Neural cell (in vitro differentiated cells): ENCODE results near the gene TTC19. TPM values are rescaled to one million over a fixed set of nuclear protein-coding genes. Genes with fewer than 3 reads are reported as not detected.

Experiments
- H2AFZ ChIP-seq: fragments of 200-600, 300-800 bp; sonication (generic), shearing (Covaris generic); 2 replicates; pipeline ENCODE4 v1.6.0; 2014; ENCODE audit warnings: low read depth, mild to moderate bottlenecking, antibody characterized with exemption, low read length, moderate library complexity
- H3F3A ChIP-seq: fragments of 200-600 bp; shearing (Covaris generic); 2 replicates; pipeline ENCODE4 v1.6.1; 2016; ENCODE audit warnings: mild to moderate bottlenecking, moderate library complexity, mixed read lengths, antibody characterized with exemption, low read length; ENCODE audit not compliant: insufficient read depth, poor library complexity, severe bottlenecking
- H3K27ac ChIP-seq: fragments of 200-600, 300-800 bp; sonication (generic), shearing (Covaris generic); 2 replicates; pipeline ENCODE4 v1.5.1; 2014; ENCODE audit warnings: mild to moderate bottlenecking, low read length, moderate library complexity
- H3K27me3 ChIP-seq: fragments of 300-800, 200-600 bp; sonication (generic), shearing (Covaris generic); 2 replicates; pipeline ENCODE4 v1.6.0; 2014; ENCODE audit warnings: mild to moderate bottlenecking, low read depth, low read length, moderate library complexity; ENCODE audit not compliant: insufficient read depth
- H3K36me3 ChIP-seq: fragments of 300-800, 200-600 bp; sonication (generic), shearing (Covaris generic); 2 replicates; pipeline ENCODE4 v1.5.1; 2014; ENCODE audit warnings: mild to moderate bottlenecking, antibody characterized with exemption, low read length, moderate library complexity; ENCODE audit not compliant: insufficient read depth
- H3K4me2 ChIP-seq: fragments of 300-800, 200-600 bp; sonication (generic), shearing (Covaris generic); 2 replicates; pipeline ENCODE4 v1.6.0; 2014; ENCODE audit warnings: mild to moderate bottlenecking, low read length
- H3K4me3 ChIP-seq: fragments of 300-800, 200-600 bp; sonication (generic), shearing (Covaris generic); 2 replicates; pipeline ENCODE4 v1.5.1; 2014; ENCODE audit warnings: mild to moderate bottlenecking, low read length, moderate library complexity
- H3K79me2 ChIP-seq: fragments of 200-600 bp; shearing (Covaris generic); replicated peaks from 2 replicates; pipeline ENCODE4 v1.6.0; 2014; ENCODE audit warnings: mild to moderate bottlenecking, low read length, moderate library complexity; ENCODE audit not compliant: insufficient read depth
- H3K9ac ChIP-seq: fragments of 300-800, 200-600 bp; sonication (generic), shearing (Covaris generic); 2 replicates; pipeline ENCODE4 v1.6.1; 2016; ENCODE audit warnings: mild to moderate bottlenecking, low read length, mixed read lengths
- H3K9me2 ChIP-seq: fragments of 200-600 bp; shearing (Covaris generic); 2 replicates; pipeline ENCODE4 v1.6.1; 2016; ENCODE audit warnings: mild to moderate bottlenecking, low read length, mixed read lengths; ENCODE audit not compliant: insufficient read depth
- H3K9me3 ChIP-seq: fragments of 200-600, 300-800 bp; sonication (generic), shearing (Covaris generic); 2 replicates; pipeline ENCODE4 v1.6.1; 2016; ENCODE audit warnings: mild to moderate bottlenecking, mixed run types, low read length, moderate library complexity, mixed read lengths
- H4K20me1 ChIP-seq: fragments of 200-600 bp; shearing (Covaris generic); 2 replicates; pipeline ENCODE4 v1.6.1; 2016; ENCODE audit warnings: mild to moderate bottlenecking, mixed run types; ENCODE audit not compliant: insufficient read depth
- EP300 ChIP-seq: fragments of 450-650 bp; conservative IDR thresholded peaks from 2 replicates; pipeline ENCODE4 v1.6.1; 2014; ENCODE audit warnings: antibody characterized with exemption, mild to moderate bottlenecking, moderate library complexity; ENCODE audit not compliant: poor library complexity, severe bottlenecking
- EZH2 ChIP-seq: fragments of 200-600, 300-800 bp; shearing (Covaris generic), sonication (generic); IDR thresholded peaks from 2 replicates; pipeline ENCODE4 v1.6.1; 2014; ENCODE audit warnings: antibody characterized with exemption, low read length, borderline replicate concordance, mild to moderate bottlenecking; ENCODE audit not compliant: insufficient read depth, poor library complexity, severe bottlenecking
- MXI1 ChIP-seq: fragments of 450-650 bp; conservative IDR thresholded peaks from 2 replicates; pipeline ENCODE4 v1.6.1; 2014; ENCODE audit warnings: antibody characterized with exemption, mild to moderate bottlenecking; ENCODE audit not compliant: poor library complexity, severe bottlenecking
- POLR2AphosphoS5 ChIP-seq: IDR thresholded peaks from 2 replicates; pipeline ENCODE4 v1.6.1; 2012
- RAD21 ChIP-seq: fragments of 450-650 bp; conservative IDR thresholded peaks from 2 replicates; pipeline ENCODE4 v1.6.1; 2014; ENCODE audit warnings: antibody characterized with exemption, mild to moderate bottlenecking, moderate library complexity
- SMC3 ChIP-seq: fragments of 450-650 bp; conservative IDR thresholded peaks from 2 replicates; pipeline ENCODE4 v1.6.1; 2014; ENCODE audit warnings: antibody characterized with exemption, mild to moderate bottlenecking, moderate library complexity; ENCODE audit not compliant: poor library complexity
- TAF1 ChIP-seq: IDR thresholded peaks from 2 replicates; pipeline ENCODE4 v1.6.1; 2012; ENCODE audit warnings: low read depth
- polyA plus RNA-seq: library from polyadenylated mRNA; depleted of rRNA; stranded (reverse); fragments of >200 nt; gene quantifications from 2 replicates; pipeline ENCODE4 v1.2.3, GENCODE V29; 2014
- TF ChIP-seq, protein P1 (sequence below): IDR thresholded peaks from 2 replicates; pipeline ENCODE4 v1.6.1; 2012; ENCODE audit warnings: borderline replicate concordance
- TF ChIP-seq, protein P2 (sequence below): fragments of 450-650 bp; IDR thresholded peaks from 2 replicates; pipeline ENCODE4 v1.5.1; 2014; ENCODE audit warnings: antibody characterized with exemption, mild to moderate bottlenecking, moderate library complexity; ENCODE audit not compliant: poor library complexity, severe bottlenecking

TTC19 gene
- polyA plus RNA-seq, 1 donor from 2014 or later: 97.8 TPM

DNA sequence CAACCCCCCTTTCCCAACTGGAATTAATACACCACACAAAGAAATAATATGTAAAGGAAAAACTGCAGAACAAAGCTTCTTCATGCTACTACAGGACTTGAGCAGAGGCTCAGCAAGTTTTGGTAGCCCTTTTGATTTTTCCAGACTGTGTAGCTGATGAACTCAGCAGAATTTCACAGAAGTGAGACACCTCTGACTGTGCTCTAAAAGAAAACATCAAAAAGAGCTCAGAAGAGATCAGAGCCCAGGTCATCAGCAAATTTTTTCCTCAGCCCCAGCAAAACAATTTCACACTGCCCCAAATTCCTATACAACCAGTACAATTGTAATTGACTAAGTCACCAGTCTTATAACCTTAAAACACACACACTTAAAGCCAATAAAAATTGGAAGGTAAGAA, 38.0 kb downstream of the TTC19 start:
- H3K79me2 ChIP-seq: no peaks in the 10 kb centered on the region
- H3K4me2 ChIP-seq: no peak overlapping the region
- no peaks in the 10 kb centered on the region for H3F3A ChIP-seq
- TF ChIP-seq MXI1 (no peak), EP300 (no peak), EZH2 (no peak)
- H3K4me3 ChIP-seq: no peak overlapping the region
- no peaks in the 10 kb centered on the region for H3K9me3 ChIP-seq
- H2AFZ ChIP-seq: no peak overlapping the region
- H4K20me1 ChIP-seq: no peaks in the 10 kb centered on the region
- H3K9ac ChIP-seq: no peak overlapping the region
- H3K9me2 ChIP-seq: no peaks in the 10 kb centered on the region
- H3K27me3 ChIP-seq: no peaks in the 10 kb centered on the region
- no peak overlapping the region for H3K27ac ChIP-seq
- H3K36me3 ChIP-seq: peaks cover 8% of the 10 kb centered on the region

DNA sequence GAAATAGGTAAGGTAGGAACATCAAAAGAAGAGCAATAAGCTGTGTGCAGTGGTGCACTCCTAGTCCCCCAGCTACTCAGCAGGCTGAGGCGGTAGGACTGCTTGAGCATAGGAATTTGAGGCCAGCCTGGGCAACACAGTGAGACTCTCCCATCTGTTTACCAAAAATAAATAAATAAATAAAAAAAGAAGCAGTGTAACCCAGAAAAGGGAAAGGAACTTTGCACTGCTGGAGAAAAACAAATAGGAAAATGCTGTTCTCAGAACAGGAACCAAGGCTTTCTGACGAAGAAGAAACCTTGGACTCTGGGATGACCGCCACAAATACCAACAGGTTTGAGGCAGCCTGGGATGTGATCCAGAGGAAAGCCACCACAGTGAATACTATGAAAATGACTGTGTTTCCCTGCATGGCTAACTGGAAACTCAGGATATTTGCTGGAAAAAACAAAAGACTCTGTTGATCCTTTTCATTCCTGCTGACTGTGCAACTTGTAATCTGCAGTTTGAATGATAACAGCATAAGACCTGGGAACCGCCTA, 41.2 kb downstream of the TTC19 start:
- H3K9ac ChIP-seq: no peak overlapping the region
- H3K9me3 ChIP-seq: no peaks in the 10 kb centered on the region
- H3F3A ChIP-seq: peaks cover 2% of the 10 kb centered on the region
- H2AFZ ChIP-seq: no peak overlapping the region
- no peaks in the 10 kb centered on the region for H3K79me2 ChIP-seq
- TF ChIP-seq, protein P1, sequence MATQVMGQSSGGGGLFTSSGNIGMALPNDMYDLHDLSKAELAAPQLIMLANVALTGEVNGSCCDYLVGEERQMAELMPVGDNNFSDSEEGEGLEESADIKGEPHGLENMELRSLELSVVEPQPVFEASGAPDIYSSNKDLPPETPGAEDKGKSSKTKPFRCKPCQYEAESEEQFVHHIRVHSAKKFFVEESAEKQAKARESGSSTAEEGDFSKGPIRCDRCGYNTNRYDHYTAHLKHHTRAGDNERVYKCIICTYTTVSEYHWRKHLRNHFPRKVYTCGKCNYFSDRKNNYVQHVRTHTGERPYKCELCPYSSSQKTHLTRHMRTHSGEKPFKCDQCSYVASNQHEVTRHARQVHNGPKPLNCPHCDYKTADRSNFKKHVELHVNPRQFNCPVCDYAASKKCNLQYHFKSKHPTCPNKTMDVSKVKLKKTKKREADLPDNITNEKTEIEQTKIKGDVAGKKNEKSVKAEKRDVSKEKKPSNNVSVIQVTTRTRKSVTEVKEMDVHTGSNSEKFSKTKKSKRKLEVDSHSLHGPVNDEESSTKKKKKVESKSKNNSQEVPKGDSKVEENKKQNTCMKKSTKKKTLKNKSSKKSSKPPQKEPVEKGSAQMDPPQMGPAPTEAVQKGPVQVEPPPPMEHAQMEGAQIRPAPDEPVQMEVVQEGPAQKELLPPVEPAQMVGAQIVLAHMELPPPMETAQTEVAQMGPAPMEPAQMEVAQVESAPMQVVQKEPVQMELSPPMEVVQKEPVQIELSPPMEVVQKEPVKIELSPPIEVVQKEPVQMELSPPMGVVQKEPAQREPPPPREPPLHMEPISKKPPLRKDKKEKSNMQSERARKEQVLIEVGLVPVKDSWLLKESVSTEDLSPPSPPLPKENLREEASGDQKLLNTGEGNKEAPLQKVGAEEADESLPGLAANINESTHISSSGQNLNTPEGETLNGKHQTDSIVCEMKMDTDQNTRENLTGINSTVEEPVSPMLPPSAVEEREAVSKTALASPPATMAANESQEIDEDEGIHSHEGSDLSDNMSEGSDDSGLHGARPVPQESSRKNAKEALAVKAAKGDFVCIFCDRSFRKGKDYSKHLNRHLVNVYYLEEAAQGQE: no peak
- no peak for TF ChIP-seq SMC3
- TF ChIP-seq EZH2: no peak
- no peak for TF ChIP-seq EP300
- no peak for TF ChIP-seq RAD21
- no peak for TF ChIP-seq POLR2AphosphoS5
- no peak for TF ChIP-seq TAF1
- TF ChIP-seq MXI1: no peak
- TF ChIP-seq, protein P2, sequence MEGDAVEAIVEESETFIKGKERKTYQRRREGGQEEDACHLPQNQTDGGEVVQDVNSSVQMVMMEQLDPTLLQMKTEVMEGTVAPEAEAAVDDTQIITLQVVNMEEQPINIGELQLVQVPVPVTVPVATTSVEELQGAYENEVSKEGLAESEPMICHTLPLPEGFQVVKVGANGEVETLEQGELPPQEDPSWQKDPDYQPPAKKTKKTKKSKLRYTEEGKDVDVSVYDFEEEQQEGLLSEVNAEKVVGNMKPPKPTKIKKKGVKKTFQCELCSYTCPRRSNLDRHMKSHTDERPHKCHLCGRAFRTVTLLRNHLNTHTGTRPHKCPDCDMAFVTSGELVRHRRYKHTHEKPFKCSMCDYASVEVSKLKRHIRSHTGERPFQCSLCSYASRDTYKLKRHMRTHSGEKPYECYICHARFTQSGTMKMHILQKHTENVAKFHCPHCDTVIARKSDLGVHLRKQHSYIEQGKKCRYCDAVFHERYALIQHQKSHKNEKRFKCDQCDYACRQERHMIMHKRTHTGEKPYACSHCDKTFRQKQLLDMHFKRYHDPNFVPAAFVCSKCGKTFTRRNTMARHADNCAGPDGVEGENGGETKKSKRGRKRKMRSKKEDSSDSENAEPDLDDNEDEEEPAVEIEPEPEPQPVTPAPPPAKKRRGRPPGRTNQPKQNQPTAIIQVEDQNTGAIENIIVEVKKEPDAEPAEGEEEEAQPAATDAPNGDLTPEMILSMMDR: no peak
- no peaks in the 10 kb centered on the region for H4K20me1 ChIP-seq
- no peak overlapping the region for H3K4me2 ChIP-seq
- H3K36me3 ChIP-seq: peaks cover 3% of the 10 kb centered on the region
- H3K27me3 ChIP-seq: no peaks in the 10 kb centered on the region
- H3K4me3 ChIP-seq: no peak overlapping the region
- no peak overlapping the region for H3K27ac ChIP-seq
- H3K9me2 ChIP-seq: no peaks in the 10 kb centered on the region
